HG03280 (cell line): Measurements from ENCODE around the gene ELF3.
"Not testable (repeated sequence)": the region's sequence is repeated elsewhere in the genome, so short reads cannot be mapped to it uniquely, and the experiment has no call there.

Source experiments
- ATAC-seq: cut with Tn5 transposase; IDR thresholded peaks from one replicate; pipeline ENCODE4 v1.9.1; 2021; ENCODE audit warnings: mild to moderate bottlenecking, moderate library complexity; ENCODE audit not compliant: unreplicated experiment

Gene ELF3

GRCh38 chr1:202063093-202063492, 52.7 kb downstream of the ELF3 start:
- ATAC-seq = no peak

DNA sequence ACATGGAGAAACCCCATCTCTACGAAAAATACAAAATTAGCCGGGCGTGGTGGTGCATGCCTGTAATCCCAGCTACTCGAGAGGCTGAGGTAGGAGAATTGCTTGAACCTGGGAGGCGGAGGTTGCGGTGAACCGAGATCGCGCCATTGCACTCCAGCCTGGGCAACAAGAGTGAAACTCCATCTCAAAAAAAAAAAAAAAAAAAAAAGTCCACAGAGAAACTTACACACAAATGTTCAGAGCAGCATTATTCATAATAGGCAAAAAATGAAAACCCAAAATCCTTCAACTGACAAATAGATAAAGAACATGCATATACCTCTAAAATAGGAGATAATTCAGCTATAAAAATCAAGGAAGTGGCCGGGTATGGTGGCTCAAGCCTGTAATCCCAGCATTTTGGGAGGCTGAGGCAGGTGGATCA, 54.5 kb downstream of the ELF3 start:
- not testable (repeated sequence) for ATAC-seq
